GM19035 (cell line): ENCODE results near the gene TBCD.

ENCODE experiments used
- ATAC-seq: cut with Tn5 transposase; IDR thresholded peaks from one replicate; pipeline ENCODE4 v1.9.1; 2021; ENCODE audit not compliant: unreplicated experiment

The TBCD gene

GRCh38 chr17:82898976-82899514 lies 147.2 kb downstream of the TBCD start:
- no peak for ATAC-seq

GRCh38 chr17:82899941-82900340 lies 148.1 kb downstream of the TBCD start:
- ATAC-seq = no peak

DNA sequence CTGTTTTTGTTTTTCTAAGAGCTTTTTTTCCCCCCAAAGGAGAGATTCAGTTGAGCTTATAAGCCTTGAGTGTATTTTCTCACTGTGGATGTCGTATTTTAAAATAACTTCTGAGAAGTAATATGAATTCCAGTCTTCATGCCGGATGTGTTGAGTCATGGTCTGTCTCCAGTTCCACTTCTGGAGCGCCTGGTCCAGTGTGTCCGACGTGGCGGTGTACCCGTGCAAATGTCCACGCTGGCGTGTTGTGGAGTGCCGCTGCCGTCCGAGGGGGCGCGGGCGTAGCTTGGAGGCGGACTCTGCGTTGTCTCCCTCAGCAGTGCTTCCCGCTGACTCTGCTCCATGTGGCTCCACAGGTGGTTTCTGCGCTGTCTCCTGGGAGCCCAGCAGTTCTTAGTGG lies 148.9 kb downstream of the TBCD start:
- ATAC-seq = no peak

GRCh38 chr17:82901356-82901755 lies 149.5 kb downstream of the TBCD start:
- ATAC-seq = no peak

DNA sequence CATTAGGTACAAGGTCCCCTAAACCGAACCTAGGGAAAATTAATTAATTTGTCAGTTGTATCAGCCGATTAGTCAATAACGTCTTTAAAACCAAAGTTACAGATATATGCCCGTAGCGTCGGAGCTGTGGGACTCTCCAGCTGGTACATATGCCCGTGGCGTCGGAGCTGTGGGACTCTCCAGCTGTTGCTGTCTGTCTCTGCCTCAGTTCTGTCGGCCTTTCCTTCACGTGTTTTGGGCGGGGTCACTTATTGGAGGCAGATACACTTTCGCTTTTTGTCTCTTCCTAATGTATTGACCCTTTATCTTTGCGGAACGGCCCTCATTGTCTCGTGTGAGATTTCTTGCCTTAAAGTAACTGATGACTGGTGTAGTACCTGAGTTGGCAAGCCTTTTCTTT lies 150.0 kb downstream of the TBCD start:
- no peak for ATAC-seq

- no peak for ATAC-seq
These were observed 151.4 kb downstream of the TBCD start for GRCh38 chr17:82902972-82903874.

GRCh38 chr17:82905130-82905529 lies 153.3 kb downstream of the TBCD start:
- no peak for ATAC-seq

GRCh38 chr17:82907797-82908542 lies 156.1 kb downstream of the TBCD start:
- ATAC-seq = no peak

DNA sequence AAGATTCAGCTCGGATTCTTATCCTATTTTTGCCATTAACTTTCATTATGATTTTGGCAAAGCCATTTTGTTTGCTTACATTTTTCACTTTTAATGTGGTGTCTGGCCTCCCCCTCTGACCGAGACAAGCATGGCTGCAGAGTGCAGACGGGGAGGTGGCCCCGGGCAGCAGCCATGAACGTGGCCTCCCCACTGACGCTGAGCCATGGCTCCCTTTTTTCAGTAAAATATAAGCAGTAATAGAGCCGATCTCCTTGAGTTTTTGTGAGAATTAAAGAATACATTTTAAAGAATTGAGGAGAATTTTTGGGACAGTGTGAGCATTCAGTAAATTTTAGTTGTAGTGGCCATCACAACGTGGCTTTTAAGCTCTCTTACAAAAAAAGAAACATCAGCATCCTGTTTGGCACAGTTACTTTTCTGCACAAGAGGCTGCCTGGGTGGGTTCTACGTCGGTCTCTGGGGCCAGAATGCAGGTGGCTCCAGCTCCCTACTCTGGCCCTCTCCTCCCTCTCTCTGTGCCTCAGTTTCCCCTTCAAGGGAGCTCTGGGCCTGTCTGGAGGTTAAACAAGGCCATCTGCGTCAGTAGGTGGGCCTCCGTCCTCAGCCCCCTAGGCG lies 156.8 kb downstream of the TBCD start:
- ATAC-seq = no peak

- no peak for ATAC-seq
These were observed 157.5 kb downstream of the TBCD start for GRCh38 chr17:82909322-82909904.

DNA sequence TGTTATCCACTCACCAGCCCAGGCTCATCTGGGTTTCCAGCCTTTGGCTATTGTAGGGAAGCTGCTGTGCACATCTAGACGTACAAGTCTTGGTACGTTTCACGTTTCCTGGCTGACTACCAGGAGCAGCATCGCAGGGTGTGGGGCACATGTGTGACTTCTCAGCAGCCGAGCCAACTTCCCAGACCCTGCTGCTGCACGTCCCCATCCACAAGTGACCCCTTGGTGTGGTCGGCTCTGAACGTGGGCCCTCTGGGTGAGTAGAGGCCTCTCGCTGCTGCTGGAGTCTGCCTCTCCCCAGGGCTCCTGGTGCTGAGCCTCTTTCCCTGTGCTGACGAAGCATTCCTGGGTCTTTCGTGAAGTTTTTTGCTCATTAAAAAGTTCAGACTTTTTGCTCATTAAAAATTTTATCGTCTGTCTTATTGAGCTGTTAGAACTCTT lies 158.2 kb downstream of the TBCD start:
- no peak for ATAC-seq

DNA sequence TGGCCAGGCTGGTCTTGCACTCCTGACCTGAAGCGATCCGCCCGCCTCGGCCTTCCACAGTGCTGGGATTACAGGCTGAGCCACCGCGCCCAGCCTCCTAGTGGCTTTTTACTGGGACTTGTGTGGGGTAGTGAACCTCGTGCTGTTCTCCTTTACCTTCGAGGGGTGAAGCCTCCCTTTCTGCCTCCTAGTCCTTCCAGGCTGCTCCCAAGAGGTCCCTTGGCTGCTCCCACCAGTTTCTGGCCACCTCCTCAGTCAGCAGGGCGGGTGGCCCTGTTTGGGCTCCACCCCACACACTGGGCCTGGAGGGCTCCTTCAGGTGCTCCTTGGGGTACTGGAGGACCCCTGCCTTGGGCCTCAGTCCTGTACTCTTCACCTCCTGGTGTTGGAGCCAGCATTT lies 158.9 kb downstream of the TBCD start:
- no peak for ATAC-seq

DNA sequence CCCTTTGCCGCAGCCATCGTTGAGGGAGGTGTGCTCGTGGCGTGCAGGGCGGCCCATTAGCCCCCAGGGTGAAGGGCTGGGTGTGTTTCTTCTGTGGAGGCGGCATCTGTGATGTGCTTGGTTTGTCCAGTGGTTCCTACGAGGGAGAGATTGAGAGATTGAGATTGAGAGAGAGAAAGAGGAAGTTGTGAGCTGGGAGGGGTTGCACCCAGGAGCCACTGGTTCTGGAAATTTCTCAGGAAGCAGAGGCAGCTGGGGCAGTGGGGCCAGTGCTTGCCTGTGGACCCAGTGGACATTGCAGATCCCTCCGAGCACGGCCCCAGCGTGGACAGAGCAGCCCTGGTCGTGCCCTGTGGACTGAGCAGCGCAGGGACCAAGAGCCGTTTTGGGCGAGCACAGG lies 160.0 kb downstream of the TBCD start:
- no peak for ATAC-seq

DNA sequence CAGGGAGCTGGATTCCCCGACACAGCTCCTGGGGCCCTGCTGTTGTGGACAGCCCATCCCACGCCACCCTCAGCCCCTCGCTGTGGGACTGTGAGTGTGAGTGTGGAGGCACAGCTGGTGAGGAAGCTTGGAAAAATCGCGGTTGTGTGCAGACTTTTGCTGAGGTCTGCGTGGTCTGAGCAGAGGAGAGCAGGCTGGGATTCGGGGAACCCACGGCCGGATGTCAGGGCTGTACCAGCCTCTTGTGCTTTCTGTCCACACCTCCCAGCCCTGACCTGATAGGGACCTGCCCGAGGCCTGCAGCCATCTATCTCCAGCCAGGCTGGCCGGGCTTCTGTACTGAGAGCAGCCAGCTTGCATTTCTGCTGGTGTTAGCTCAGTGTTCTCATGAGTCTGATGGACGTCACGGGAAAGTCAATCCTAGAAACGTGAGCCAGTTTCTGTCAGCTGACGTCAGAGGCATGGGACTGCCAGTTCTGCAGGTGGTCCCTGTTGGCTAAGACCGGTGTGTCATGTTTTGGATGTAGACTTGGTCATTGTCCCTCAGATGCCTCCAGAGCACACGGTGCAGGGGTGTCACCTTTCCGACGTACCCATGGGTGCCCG lies 160.7 kb downstream of the TBCD start:
- no peak for ATAC-seq

GRCh38 chr17:82913304-82914043 lies 161.6 kb downstream of the TBCD start:
- no peak for ATAC-seq

GRCh38 chr17:82914375-82914774 lies 162.5 kb downstream of the TBCD start:
- no peak for ATAC-seq

DNA sequence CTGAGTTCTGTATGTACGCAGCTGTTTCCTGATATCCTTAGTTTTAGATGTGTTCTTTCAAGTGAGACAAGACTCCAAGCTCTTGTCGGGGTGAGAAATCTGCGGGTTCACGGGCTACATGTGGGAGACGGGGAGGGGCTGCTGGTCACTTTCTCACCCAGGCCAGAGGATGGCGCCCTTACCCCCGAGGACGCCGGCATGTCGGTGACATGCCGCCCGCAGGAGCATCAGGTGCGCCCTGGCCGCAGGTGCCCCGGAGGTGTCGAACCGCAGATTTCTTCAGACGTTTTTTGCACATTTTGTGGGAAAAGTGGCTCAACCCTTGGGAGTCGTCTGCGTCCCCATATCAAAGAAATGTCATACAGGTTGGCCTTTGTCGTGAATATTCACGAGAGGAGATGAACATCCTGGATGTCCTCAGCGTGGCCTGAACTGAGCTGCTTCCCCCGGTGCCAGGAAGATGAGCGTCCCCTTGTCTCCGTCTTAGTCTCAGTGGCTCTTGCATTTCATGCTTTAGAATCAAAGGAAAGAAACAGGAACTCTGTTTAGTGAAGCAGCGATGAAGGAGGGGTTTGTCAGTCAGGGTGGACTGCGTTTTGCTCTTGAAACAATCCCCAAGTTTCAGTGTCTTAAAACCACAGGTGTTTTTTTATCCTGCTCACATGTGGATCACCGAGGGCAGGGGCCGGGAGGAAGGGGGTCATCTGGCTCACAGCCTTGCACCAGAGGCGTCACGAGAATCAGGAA lies 163.3 kb downstream of the TBCD start:
- no peak for ATAC-seq

DNA sequence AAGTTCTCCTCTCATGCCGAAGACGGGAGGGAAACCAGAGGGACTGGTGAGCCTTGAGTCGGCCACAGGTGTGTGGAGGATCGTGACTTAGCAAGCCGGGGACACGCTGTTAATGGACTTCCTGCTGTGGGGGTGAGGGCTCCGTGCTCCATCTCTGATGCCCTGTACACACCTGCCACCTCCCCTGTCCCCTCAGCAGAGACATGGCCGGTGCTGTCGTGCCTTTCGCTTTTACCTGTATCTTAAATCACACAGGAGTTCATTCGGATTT lies 163.8 kb downstream of the TBCD start:
- no peak for ATAC-seq

DNA sequence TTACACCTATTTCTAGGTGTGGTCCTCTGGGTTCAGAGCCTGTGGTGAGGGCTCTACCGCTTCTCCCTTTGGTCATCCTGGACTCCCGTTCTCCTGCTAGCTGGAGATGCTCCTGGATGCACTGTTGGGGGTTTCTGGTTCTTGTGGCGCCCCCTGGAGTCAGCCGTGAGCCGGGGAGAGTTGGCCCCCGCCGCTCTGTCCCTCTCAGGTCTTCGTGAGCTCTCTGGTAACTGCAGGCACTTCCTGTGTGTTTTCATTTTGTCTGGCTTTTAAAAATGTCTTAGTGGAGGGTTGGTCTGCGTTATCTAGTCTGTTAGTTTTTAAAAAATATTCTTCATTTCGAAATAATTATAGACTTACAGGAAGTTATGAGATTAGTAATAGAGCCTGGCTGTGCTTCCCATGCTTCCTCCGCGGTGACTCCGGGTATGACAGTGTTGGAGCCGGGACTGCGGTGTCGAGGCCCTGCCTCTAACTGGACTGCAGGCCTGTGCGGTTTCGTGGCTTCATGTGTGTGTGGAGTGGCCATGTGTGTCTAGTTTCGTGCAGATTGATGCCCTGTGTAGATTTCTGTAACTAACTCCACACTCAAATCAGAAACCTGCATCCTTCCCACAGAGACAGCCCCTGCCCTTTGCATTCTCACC lies 166.0 kb downstream of the TBCD start:
- ATAC-seq = no peak
